ENCODE data around the gene RPS16. TPM values are rescaled to one million over a fixed set of nuclear protein-coding genes. Genes with fewer than 3 reads are reported as not detected.

RPS16 gene
- total and polyA plus RNA-seq, 2 of the 8 experiments (the other 6 are each of a cell fraction or from before 2014, with no cell fraction given), result 2,433 to 7,810 TPM

DNA sequence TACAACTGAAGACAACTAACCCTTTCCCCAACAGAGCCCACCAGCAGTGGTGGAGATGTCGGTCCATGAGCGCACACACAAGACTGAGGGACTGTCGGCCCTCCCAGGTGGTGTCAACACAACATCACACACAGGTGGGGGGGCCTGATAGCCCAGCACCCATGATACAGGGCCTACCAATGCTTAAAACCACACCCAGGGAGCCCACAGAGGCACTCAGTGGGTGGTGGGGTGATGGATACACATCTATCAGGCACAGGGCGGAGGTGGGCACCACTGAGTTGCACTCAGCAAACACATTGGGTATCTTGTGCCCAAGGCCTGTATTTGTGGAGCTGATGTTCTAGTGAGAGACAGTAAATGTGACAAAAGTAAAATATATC lies 36.1 kb downstream of the RPS16 start (continued):
- no peak for TF ChIP-seq CHD7 (IDR thresholded peaks at IDR 0.05; ENCODE audit: insufficient replicate concordance, low read length)

Measured in H1 (cell line).